Neuronal stem cell (in vitro differentiated cells): ENCODE data around the gene GIPC2.
A peak's percentile ranks its signal among the peaks of the same experiment; 100 is the strongest.

Experiments used
- DNase-seq: peaks from one replicate; pipeline ENCODE4 v3.0.0-alpha.2; 2013; ENCODE audit warnings: low spot score
- H2AFZ ChIP-seq: one replicate; pipeline ENCODE4 v1.6.1; 2013; ENCODE audit warnings: mild to moderate bottlenecking, low read length, inconsistent platforms
- H2AK5ac ChIP-seq: 2 replicates; pipeline ENCODE4 v1.6.1; 2013; ENCODE audit warnings: low read depth, mild to moderate bottlenecking, inconsistent platforms, low read length, moderate library complexity, mixed read lengths
- H2BK120ac ChIP-seq: 2 replicates; pipeline ENCODE4 v1.6.1; 2013; ENCODE audit warnings: low read depth, mild to moderate bottlenecking, inconsistent platforms, low read length, moderate library complexity, mixed read lengths
- H2BK12ac ChIP-seq: one replicate; pipeline ENCODE4 v1.6.1; 2013; ENCODE audit warnings: low read length, inconsistent platforms
- H2BK15ac ChIP-seq: 2 replicates; pipeline ENCODE4 v1.6.1; 2013; ENCODE audit warnings: mild to moderate bottlenecking, low read length, inconsistent platforms, mixed read lengths
- H2BK5ac ChIP-seq: one replicate; pipeline ENCODE4 v1.6.1; 2013; ENCODE audit warnings: inconsistent platforms, mild to moderate bottlenecking, low read length, moderate library complexity
- H3K14ac ChIP-seq: one replicate; pipeline ENCODE4 v1.6.1; 2013; ENCODE audit warnings: low read length, inconsistent platforms
- H3K18ac ChIP-seq: 2 replicates; pipeline ENCODE4 v1.6.1; 2013; ENCODE audit warnings: low read length, inconsistent platforms
- H3K23ac ChIP-seq: 2 replicates; pipeline ENCODE4 v1.6.1; 2013; ENCODE audit warnings: low read depth, mild to moderate bottlenecking, mixed read lengths, low read length, inconsistent platforms; ENCODE audit not compliant: poor library complexity
- H3K27ac ChIP-seq: replicated peaks from 3 replicates; pipeline ENCODE4 v1.5.1; 2013; ENCODE audit warnings: low read length, inconsistent platforms
- H3K27me3 ChIP-seq, 3 experiments: 2 replicates each; pipeline ENCODE4 v1.6.1; 2013; ENCODE audit warnings: low read length in 3 of 3, mild to moderate bottlenecking in 2 of 3, inconsistent platforms in 1 of 3, low read depth in 1 of 3, mixed read lengths in 1 of 3, moderate library complexity in 1 of 3; ENCODE audit not compliant: control insufficient read depth in 3 of 3, insufficient read depth in 3 of 3
- H3K36me3 ChIP-seq, 2 donors: replicated peaks in 1 of 2; 2 replicates each; pipeline ENCODE4 v1.6.1; 2013; ENCODE audit warnings: low read length in 2 of 2; ENCODE audit not compliant: control insufficient read depth in 2 of 2, insufficient read depth in 2 of 2
- H3K4ac ChIP-seq: 2 replicates; pipeline ENCODE4 v1.6.1; 2013; ENCODE audit warnings: inconsistent platforms, mild to moderate bottlenecking, low read length, moderate library complexity
- H3K4me1 ChIP-seq, 2 donors: 1 replicate in 1 of 2; 2 replicates in 1 of 2; pipeline ENCODE4 v1.6.1; 2013; ENCODE audit warnings: low read length in 2 of 2, low read depth in 1 of 2; ENCODE audit not compliant: control insufficient read depth in 2 of 2, insufficient read depth in 1 of 2
- H3K4me2 ChIP-seq: one replicate; pipeline ENCODE4 v1.6.1; 2013; ENCODE audit warnings: mild to moderate bottlenecking, low read length, inconsistent platforms; ENCODE audit not compliant: insufficient read depth, poor library complexity, severe bottlenecking
- H3K4me3 ChIP-seq, 2 donors: 2 replicates each; pipeline ENCODE4 v1.5.1; 2013; ENCODE audit warnings: low read length in 2 of 2, mild to moderate bottlenecking in 2 of 2, inconsistent platforms in 1 of 2, moderate library complexity in 1 of 2
- H3K79me1 ChIP-seq: one replicate; pipeline ENCODE4 v1.6.1; 2013; ENCODE audit warnings: low read depth, mild to moderate bottlenecking, inconsistent platforms, low read length, moderate library complexity
- H3K9ac ChIP-seq: one replicate; pipeline ENCODE4 v1.6.1; 2013; ENCODE audit warnings: mild to moderate bottlenecking, low read depth, low read length, inconsistent platforms; ENCODE audit not compliant: poor library complexity
- H3K9me3 ChIP-seq, 2 donors: replicated peaks in 1 of 2; 2 replicates each; pipeline versions ENCODE3 to v1.6.1; 2013; ENCODE audit warnings: low read length in 2 of 2, mild to moderate bottlenecking in 2 of 2, inconsistent platforms in 1 of 2, low read depth in 1 of 2, mixed read lengths in 1 of 2, moderate library complexity in 1 of 2; ENCODE audit not compliant: control insufficient read depth in 2 of 2, insufficient read depth in 1 of 2
- H4K8ac ChIP-seq: one replicate; pipeline ENCODE4 v1.6.1; 2013; ENCODE audit warnings: low read depth, mild to moderate bottlenecking, inconsistent platforms, low read length, moderate library complexity
- H4K91ac ChIP-seq: one replicate; pipeline ENCODE4 v1.6.1; 2013; ENCODE audit warnings: low read length, low read depth, mild to moderate bottlenecking, inconsistent platforms; ENCODE audit not compliant: poor library complexity
- WGBS, 2 donors: extraction: QIAGEN DNeasy Blood & Tissue Kit; methylation state at CpG; one replicate each; pipeline ENCODE4 v1.1.7; 2013; ENCODE audit warnings: missing lambda C conversion rate in 2 of 2, mixed read lengths in 1 of 2; ENCODE audit not compliant: insufficient read length in 2 of 2, insufficient replicate concordance in 1 of 2; ENCODE audit errors: extremely low coverage in 2 of 2; 5-methylcytosine and 5-hydroxymethylcytosine counted together

The GIPC2 gene

GRCh38 chr1:78091215-78091813 lies 45.5 kb downstream of the GIPC2 start:
- no peak for DNase-seq
- no peak overlapping the region for H3K27ac ChIP-seq
- no peak overlapping the region for H2BK5ac ChIP-seq
- no peak overlapping the region for H4K91ac ChIP-seq
- peak overlapping the region; percentile 18 for H3K18ac ChIP-seq
- no peak overlapping the region for H3K4ac ChIP-seq
- H2AFZ ChIP-seq: no peak overlapping the region
- no peak overlapping the region for H3K14ac ChIP-seq
- no peak overlapping the region for H3K4me3 ChIP-seq
- no peak overlapping the region for H3K9ac ChIP-seq
- no peak overlapping the region for H2BK120ac ChIP-seq
- no peak overlapping the region for H2BK12ac ChIP-seq
- WGBS, 2 donors: no CpG with 5 or more reads among the region's 18 CpGs
- no peaks in the 10 kb centered on the region for H3K4me1 ChIP-seq
- H2AK5ac ChIP-seq: no peak overlapping the region
- H3K4me2 ChIP-seq: no peak overlapping the region
- no peaks in the 10 kb centered on the region for H3K9me3 ChIP-seq
- H3K79me1 ChIP-seq: no peaks in the 10 kb centered on the region
- H3K36me3 ChIP-seq: no peaks in the 10 kb centered on the region
- no peak overlapping the region for H2BK15ac ChIP-seq
- no peaks in the 10 kb centered on the region for H3K27me3 ChIP-seq
- H4K8ac ChIP-seq: no peak overlapping the region
- H3K23ac ChIP-seq: no peak overlapping the region

- H2AFZ ChIP-seq: no peak overlapping the region
Measured at GRCh38 chr1:78091886-78092285, 46.1 kb downstream of the GIPC2 start.

GRCh38 chr1:78092643-78093042 lies 46.9 kb downstream of the GIPC2 start:
- H3K27me3 ChIP-seq: no peaks in the 10 kb centered on the region
- H2BK120ac ChIP-seq: no peak overlapping the region
- H3K4me2 ChIP-seq: no peak overlapping the region
- no peak overlapping the region for H2AFZ ChIP-seq
- no peak overlapping the region for H2BK15ac ChIP-seq
- no peak overlapping the region for H4K91ac ChIP-seq
- H4K8ac ChIP-seq: no peak overlapping the region
- no peak overlapping the region for H3K18ac ChIP-seq
- no peak overlapping the region for H2BK5ac ChIP-seq
- no peaks in the 10 kb centered on the region for H3K9me3 ChIP-seq
- DNase-seq: no peak
- H3K4ac ChIP-seq: no peak overlapping the region
- H3K23ac ChIP-seq: no peak overlapping the region
- no peak overlapping the region for H3K14ac ChIP-seq
- H2AK5ac ChIP-seq: no peak overlapping the region
- WGBS, 2 donors: no CpG with 5 or more reads among the region's 1 CpG
- no peaks in the 10 kb centered on the region for H3K79me1 ChIP-seq
- no peak overlapping the region for H3K9ac ChIP-seq
- H2BK12ac ChIP-seq: no peak overlapping the region
- no peaks in the 10 kb centered on the region for H3K4me1 ChIP-seq
- H3K27ac ChIP-seq: no peak overlapping the region
- no peak overlapping the region for H3K4me3 ChIP-seq
- no peaks in the 10 kb centered on the region for H3K36me3 ChIP-seq

More at GRCh38 chr1:78091886-78092285, 46.1 kb downstream of the GIPC2 start:
- H3K9me3 ChIP-seq: no peaks in the 10 kb centered on the region
- no peak overlapping the region for H3K9ac ChIP-seq
- no peak overlapping the region for H4K91ac ChIP-seq
- no peak overlapping the region for H2AK5ac ChIP-seq
- DNase-seq: no peak
- no peak overlapping the region for H2BK120ac ChIP-seq
- no peaks in the 10 kb centered on the region for H3K27me3 ChIP-seq
- H3K4me2 ChIP-seq: no peak overlapping the region
- H3K4me1 ChIP-seq: no peaks in the 10 kb centered on the region
- no peak overlapping the region for H3K18ac ChIP-seq
- H3K14ac ChIP-seq: no peak overlapping the region
- no peak overlapping the region for H2BK5ac ChIP-seq
- no peak overlapping the region for H3K4me3 ChIP-seq
- no CpG with 5 or more reads among the region's 3 CpGs for WGBS, 2 donors
- H3K27ac ChIP-seq: no peak overlapping the region
- H3K79me1 ChIP-seq: no peaks in the 10 kb centered on the region
- no peak overlapping the region for H3K23ac ChIP-seq
- no peak overlapping the region for H3K4ac ChIP-seq
- no peaks in the 10 kb centered on the region for H3K36me3 ChIP-seq
- H4K8ac ChIP-seq: no peak overlapping the region
- no peak overlapping the region for H2BK15ac ChIP-seq
- no peak overlapping the region for H2BK12ac ChIP-seq

- WGBS, 2 donors: no CpG with 5 or more reads among the region's 1 CpG
- Histone ChIP-seq H3K27ac (no peak overlapping the region), H2BK12ac (no peak overlapping the region), H3K18ac (no peak overlapping the region), H2AFZ (no peak overlapping the region), H3K79me1 (no peaks in the 10 kb centered on the region), H4K8ac (no peak overlapping the region), H2BK15ac (no peak overlapping the region), H3K14ac (no peak overlapping the region), H3K4me1 (no peaks in the 10 kb centered on the region), H3K27me3 (no peaks in the 10 kb centered on the region), H3K4me3 (no peak overlapping the region), H3K9ac (no peak overlapping the region), H3K23ac (no peak overlapping the region), H3K4ac (no peak overlapping the region), H2AK5ac (no peak overlapping the region), H4K91ac (no peak overlapping the region), H2BK120ac (no peak overlapping the region), H3K9me3 (no peaks in the 10 kb centered on the region), H2BK5ac (no peak overlapping the region), H3K36me3 (no peaks in the 10 kb centered on the region), H3K4me2 (no peak overlapping the region)
- no peak for DNase-seq
Measured at GRCh38 chr1:78093560-78093959, 47.8 kb downstream of the GIPC2 start.
